Superior temporal gyrus (tissue), 1 donor: ENCODE data around the gene RHOJ.

Source experiments
- DNase-seq: peaks from one replicate; pipeline ENCODE4 v3.0.0-alpha.2; 2016; ENCODE audit errors: extremely low spot score

Gene RHOJ

GRCh38 chr14:63205866-63206265 lies 1.6 kb downstream of the RHOJ start:
- no peak for DNase-seq

GRCh38 chr14:63209160-63209559 lies 4.9 kb downstream of the RHOJ start:
- DNase-seq, result no peak

- no peak for DNase-seq
These were observed 6.6 kb downstream of the RHOJ start for GRCh38 chr14:63210812-63211211.

- no peak for DNase-seq
These were observed 8.0 kb downstream of the RHOJ start for GRCh38 chr14:63212209-63212608.

DNA sequence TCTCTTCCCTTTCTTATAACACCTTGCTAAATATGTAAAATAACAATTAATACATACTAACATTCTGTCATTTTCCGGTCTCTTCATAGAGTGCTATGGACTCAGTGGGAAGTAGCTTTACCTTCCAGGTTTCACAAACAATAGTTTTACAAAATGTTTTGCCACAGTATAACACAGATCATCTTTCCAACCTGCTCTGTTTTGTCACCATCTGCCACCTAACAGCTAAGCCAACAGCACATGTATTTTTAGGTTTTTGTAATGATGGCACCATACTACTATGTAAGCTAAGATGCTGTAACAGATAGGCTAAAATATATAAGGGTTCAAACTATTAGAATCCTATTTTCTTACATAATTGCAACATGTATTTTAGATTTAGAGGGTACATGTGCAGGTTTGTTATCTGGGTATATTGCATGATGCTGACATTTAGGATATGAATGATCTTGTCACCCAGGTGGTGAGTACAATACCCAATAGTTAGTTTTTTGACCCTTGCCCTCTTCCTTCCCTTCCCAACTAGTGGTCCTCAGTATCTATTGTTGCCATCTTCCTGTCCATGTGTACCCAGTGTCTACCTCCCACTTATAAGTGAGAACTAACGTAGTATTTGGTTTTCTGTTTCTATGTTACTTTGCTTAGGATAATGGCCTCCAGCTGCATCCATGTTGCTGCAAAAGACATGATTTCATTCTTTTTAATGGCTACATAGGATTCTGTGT lies 8.7 kb downstream of the RHOJ start:
- DNase-seq, result no peak

DNA sequence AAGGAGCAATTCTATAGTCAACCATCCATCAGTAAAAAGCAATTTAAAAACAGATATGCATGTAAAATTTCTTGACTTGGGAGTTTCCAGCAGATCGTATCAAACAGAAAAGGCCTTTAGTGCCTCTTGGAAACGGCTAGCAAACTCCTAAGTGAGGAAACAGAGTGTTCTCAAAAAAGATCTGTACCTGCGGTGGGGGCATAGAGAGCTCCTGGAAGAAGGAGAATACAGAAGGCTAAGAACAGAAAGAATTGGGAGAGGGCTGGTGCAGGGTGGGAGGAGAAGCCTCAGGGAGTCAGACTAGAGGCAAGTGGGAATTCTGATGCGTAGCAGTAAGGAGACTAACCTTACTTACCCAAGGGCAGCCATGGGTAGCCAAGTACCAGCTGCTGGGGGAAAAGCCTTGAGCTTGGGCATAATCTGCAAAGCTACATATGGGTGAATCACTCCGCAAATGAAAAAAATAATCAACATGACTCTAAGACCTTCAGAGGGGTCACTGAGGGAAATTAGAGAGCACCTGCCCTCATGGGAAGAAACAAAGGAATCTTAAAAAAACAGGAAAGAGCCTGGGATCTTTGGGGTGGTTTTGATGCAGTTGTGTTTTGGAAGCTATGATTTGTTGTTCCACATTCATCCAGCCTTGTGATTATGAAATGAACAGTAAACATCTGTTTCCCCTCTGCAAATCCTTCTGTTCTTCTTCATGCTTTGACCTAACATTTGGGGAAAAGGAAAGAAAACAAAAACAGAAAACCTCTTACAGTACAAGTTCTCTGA lies 10.4 kb downstream of the RHOJ start:
- no peak for DNase-seq

GRCh38 chr14:63220526-63220925 lies 16.3 kb downstream of the RHOJ start:
- DNase-seq, result no peak

GRCh38 chr14:63223596-63223995 lies 19.4 kb downstream of the RHOJ start:
- DNase-seq, result no peak

GRCh38 chr14:63224196-63224595 lies 20.0 kb downstream of the RHOJ start:
- DNase-seq, result no peak

DNA sequence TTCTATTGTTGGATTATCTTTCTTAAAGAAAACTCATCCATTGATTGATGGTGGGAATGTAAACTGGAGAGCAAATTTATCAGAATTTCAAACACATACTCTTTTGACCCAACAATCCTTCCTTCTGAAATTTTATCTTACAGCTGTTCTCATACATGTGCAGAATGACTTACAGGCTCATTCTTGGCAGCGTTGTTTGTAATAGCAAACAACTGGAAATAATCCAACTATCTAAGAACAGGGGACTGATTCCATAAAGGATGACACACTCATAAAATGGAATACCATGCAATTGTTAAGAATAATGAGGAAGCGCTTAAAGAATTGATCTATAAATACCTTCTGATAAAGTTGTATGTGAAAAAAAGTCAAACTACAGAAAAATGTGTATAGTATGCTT lies 24.0 kb downstream of the RHOJ start:
- DNase-seq, result no peak

DNA sequence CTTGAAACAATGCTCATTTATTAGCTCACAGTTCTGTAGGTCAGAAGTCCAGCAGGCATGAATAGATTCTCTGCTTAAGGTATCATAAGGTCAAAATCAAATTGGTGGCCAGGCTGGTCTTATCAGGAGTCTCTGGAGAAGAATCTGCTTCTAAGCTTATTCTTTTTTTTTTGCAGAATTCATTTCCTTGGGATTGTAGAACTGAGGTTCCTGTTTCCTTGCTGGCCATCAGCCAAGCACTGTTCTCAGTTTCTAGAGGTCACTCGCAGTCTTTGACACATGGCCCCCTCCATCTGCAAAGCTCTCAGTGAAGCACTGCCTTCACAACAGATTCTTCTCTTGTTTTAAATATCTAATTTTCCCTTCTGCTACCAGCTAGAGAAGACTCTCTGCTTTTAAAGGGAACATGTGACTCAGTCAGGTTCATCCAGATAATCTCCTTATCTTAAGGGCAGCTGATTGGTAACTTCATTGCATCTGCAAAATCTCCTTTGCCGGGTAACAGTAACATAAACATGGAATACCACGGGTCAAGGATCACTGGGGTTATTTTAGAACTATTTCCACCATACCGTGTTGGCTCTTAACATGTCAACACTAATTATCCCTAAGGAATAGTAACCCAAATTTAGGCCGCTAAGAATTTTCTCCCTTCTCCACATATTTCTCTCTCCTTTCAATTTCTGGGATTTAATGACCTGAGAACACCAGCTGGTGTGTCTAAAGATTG lies 25.3 kb downstream of the RHOJ start:
- no peak for DNase-seq

- DNase-seq, result no peak
These were observed 27.5 kb downstream of the RHOJ start for GRCh38 chr14:63231766-63232165.

DNA sequence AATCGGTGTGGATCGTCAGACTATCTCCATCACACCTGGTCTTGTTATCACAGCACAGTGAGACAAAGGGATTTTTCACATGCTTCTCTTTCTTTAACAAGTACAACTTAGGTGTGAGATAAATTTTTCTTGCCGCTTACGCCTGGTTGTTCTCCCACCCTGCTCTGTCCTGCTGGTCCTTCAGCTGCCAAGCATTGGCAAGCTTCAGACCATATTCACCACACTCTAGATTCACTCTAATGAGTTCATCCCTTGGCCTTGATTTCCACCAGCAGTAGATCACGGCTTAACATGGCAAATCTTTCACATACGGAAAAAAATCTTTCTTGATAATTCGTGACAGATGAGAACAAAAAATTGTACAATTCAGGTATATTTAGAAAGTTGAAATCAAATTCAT lies 33.5 kb downstream of the RHOJ start:
- DNase-seq, result no peak

DNA sequence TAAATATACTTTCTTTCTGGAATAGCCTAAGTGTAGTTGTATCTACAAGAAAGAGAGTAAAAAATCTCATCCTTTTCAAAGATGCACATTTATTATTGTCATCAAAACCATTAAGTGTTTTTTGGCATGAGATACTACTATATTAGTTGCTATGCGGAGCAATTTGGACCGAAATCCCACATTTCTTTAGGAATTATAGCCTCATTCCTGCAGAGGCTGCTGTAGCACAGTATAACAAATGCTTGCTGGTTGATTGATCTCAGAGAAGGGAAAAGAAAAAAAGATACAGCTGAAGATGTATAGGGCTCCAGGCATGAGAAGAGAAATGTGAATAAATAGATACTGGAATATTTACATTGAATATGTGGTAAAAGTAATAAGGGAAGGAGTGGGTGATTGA lies 36.0 kb downstream of the RHOJ start:
- DNase-seq, result no peak

- no peak for DNase-seq
These were observed 36.9 kb downstream of the RHOJ start for GRCh38 chr14:63241096-63241495.

- no peak for DNase-seq
These were observed 39.4 kb downstream of the RHOJ start for GRCh38 chr14:63243646-63244045.

- DNase-seq, result no peak
These were observed 41.6 kb downstream of the RHOJ start for GRCh38 chr14:63245893-63246292.

GRCh38 chr14:63248211-63248610 lies 44.0 kb downstream of the RHOJ start:
- no peak for DNase-seq

DNA sequence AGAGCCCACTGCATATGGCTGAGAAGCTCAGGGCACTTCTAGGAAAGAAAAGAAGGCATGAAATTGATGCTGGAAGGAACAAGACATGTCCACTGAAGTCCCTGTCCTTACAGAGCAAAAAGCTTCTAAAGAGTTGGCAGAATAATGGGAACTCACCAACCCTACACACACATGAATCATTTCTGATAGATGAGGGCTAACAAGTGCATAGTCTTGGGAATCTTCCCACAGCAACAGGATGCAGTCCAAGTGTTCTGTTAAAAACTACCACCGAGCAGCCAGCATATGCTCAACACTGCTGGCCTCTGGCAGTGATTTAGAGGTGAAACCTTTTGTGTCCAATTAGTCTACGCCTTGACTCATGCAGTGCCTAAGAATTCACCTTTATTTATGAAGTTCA lies 44.8 kb downstream of the RHOJ start:
- DNase-seq, result no peak

GRCh38 chr14:63257299-63257698 lies 53.1 kb downstream of the RHOJ start:
- DNase-seq, result no peak

DNA sequence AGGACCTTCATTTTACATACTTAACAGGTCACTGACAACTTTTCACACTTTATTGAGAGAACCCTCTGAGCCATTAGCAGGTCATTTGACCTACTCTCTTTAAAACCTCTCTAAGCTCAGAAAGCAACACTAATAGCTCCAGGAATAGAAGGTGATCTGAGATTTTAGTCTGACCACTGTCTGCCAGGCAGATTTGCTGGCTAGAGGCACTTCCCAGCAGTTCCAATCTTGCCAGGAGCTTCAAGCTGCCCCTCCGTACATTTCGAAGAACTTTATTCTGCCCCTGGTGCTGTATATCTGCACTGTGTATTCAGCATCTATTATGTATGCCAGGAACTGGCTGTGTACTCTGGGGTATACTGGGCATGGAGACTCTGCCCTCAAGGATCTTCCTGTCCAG lies 58.2 kb downstream of the RHOJ start:
- no peak for DNase-seq

- DNase-seq, result no peak
These were observed 61.9 kb downstream of the RHOJ start for GRCh38 chr14:63266106-63266505.

GRCh38 chr14:63267171-63267570 lies 62.9 kb downstream of the RHOJ start:
- DNase-seq, result no peak
